Esophagus muscularis mucosa (tissue), 4 donors: ENCODE measurements around the gene C16orf90. TPM values are rescaled to one million over a fixed set of nuclear protein-coding genes. Genes with fewer than 3 reads are reported as not detected.

Source experiments
- DNase-seq: peaks from one replicate; pipeline ENCODE4 v3.0.0-alpha.2; 2017; ENCODE audit errors: extremely low spot score
- H3K27ac ChIP-seq, 4 donors: fragments of 200-600 bp; sonication (generic); replicated peaks in 1 of 4; 1 replicate in 3 of 4; 2 replicates in 1 of 4; pipeline ENCODE4 v1.5.1; 2016 to 2019; ENCODE audit warnings: mild to moderate bottlenecking in 1 of 4
- H3K27me3 ChIP-seq, 4 donors: fragments of 200-600 bp; sonication (generic); one replicate each; pipeline versions ENCODE4 v1.5.1 to v1.6.0; 2016 to 2019
- H3K36me3 ChIP-seq, 4 donors: fragments of 200-600 bp; sonication (generic); one replicate each; pipeline ENCODE4 v1.5.1; 2016 to 2019
- H3K4me1 ChIP-seq, 4 donors: fragments of 200-600 bp; sonication (generic); one replicate each; pipeline ENCODE4 v1.5.1; 2016 to 2019
- H3K4me3 ChIP-seq, 4 donors: fragments of 200-600 bp; sonication (generic); 1 replicate in 2 of 4; 2 replicates in 2 of 4; pipeline ENCODE4 v1.5.1; 2016 to 2019; ENCODE audit warnings: mild to moderate bottlenecking in 4 of 4, moderate library complexity in 1 of 4
- H3K9me3 ChIP-seq, 4 donors: fragments of 200-600 bp; sonication (generic); 1 replicate in 3 of 4; 2 replicates in 1 of 4; pipeline ENCODE4 v1.5.1; 2016 to 2019
- EP300 ChIP-seq: sonication (generic); formaldehyde crosslinking; IDR thresholded peaks from one replicate; pipeline ENCODE4 v1.6.1; 2017; ENCODE audit warnings: antibody characterized with exemption
- POLR2A ChIP-seq: fragments of 450-650 bp; IDR thresholded peaks from one replicate; pipeline ENCODE4 v1.6.1; 2017; ENCODE audit warnings: antibody characterized with exemption, moderate library complexity, mild to moderate bottlenecking, low read depth
- POLR2AphosphoS5 ChIP-seq, 2 donors: sonication (generic); formaldehyde crosslinking; IDR thresholded peaks; one replicate each; pipeline ENCODE4 v1.6.1; 2017; ENCODE audit warnings: antibody characterized with exemption in 2 of 2
- WGBS: methylation state at CpG from one replicate; pipeline ENCODE4 v1.1.5; 2018; 5-methylcytosine and 5-hydroxymethylcytosine counted together
- intact Hi-C: fragments of 100-400 bp; cut with DNase I; formaldehyde crosslinking; loops from one replicate; pipeline ENCODE4 v1.15.1; 2023
- total RNA-seq, 4 donors: library from RNA; depleted of rRNA; stranded (reverse); fragments of >200 nt; gene quantifications; one replicate each; pipeline versions ENCODE4 v1.1.0 to v1.2.1, GENCODE V29; 2016
- TF ChIP-seq, protein P1 (sequence below), 3 experiments: fragments of 200-600 bp in 2 of 3; fragments of 450-650 bp in 1 of 3; sonication (generic) in 2 of 3; IDR thresholded peaks; one replicate each; pipeline ENCODE4 v1.5.1; 2017 to 2019; ENCODE audit warnings: antibody characterized with exemption in 3 of 3, mild to moderate bottlenecking in 2 of 3, moderate library complexity in 1 of 3

C16orf90 gene
- total RNA-seq, 4 donors from 2014 or later: not detected

DNA sequence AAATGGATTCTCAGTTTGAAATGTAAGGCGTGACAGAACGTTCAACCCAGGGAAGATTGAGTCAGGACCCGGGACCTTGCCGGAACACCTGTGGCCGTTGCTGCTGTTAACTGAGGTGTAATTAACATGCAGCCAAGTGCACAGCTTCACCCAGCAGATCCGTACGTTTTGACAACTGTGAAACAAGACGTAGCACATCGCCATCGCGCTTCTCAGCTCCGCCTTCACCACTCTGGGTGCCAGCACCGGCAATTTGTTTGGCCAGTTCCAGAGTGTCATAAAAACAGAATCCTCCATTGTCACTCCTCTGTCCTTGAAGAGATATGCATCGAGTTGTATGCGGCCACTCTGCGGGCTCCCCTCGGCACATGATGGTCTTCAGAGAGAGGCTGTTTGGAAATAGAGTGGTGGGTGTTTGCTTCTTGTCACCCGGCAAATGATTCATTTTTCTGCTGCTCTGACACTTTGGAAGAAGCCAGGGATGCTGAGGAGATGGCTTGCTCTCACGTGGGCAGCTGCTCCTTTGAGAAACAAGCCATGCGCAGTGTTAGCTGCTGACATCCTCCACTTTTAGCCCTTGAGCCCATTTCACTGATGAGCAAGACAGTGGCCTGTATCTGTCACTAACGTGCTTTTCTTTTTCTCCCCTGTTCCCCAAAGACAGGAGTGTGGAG is 29.2 kb downstream of the C16orf90 start:
- Histone ChIP-seq H3K4me3 (no peak overlapping the region), H3K9me3 (no peaks in the 10 kb centered on the region), H3K27me3 (no peaks in the 10 kb centered on the region), H3K27ac (no peak overlapping the region), H3K36me3 (peaks cover 0 to 20% (median 13%) of the 10 kb centered on the region in 4 donors), H3K4me1 (peaks cover 53 to 84% (median 75%) of the 10 kb centered on the region in 4 donors)
- intact Hi-C loops: no loop called here
- TF ChIP-seq POLR2A (no peak), POLR2AphosphoS5 (IDR thresholded peaks at IDR 0.05) (no peak), EP300 (no peak)
- TF ChIP-seq, protein P1, sequence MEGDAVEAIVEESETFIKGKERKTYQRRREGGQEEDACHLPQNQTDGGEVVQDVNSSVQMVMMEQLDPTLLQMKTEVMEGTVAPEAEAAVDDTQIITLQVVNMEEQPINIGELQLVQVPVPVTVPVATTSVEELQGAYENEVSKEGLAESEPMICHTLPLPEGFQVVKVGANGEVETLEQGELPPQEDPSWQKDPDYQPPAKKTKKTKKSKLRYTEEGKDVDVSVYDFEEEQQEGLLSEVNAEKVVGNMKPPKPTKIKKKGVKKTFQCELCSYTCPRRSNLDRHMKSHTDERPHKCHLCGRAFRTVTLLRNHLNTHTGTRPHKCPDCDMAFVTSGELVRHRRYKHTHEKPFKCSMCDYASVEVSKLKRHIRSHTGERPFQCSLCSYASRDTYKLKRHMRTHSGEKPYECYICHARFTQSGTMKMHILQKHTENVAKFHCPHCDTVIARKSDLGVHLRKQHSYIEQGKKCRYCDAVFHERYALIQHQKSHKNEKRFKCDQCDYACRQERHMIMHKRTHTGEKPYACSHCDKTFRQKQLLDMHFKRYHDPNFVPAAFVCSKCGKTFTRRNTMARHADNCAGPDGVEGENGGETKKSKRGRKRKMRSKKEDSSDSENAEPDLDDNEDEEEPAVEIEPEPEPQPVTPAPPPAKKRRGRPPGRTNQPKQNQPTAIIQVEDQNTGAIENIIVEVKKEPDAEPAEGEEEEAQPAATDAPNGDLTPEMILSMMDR (IDR thresholded peaks at IDR 0.05): no peak
- 88% methylated on average over 19 of the region's 21 CpGs for WGBS
- DNase-seq: no peak

GRCh38 chr16:3465301-3465700 is 30.0 kb downstream of the C16orf90 start:
- TF ChIP-seq POLR2AphosphoS5 (IDR thresholded peaks at IDR 0.05) (no peak), EP300 (no peak), POLR2A (no peak)
- TF ChIP-seq, protein P1 (IDR thresholded peaks at IDR 0.05): no peak
- H3K9me3 ChIP-seq: no peaks in the 10 kb centered on the region
- WGBS: 91% methylated on average over 12 of the region's 12 CpGs
- peaks cover 0 to 20% (median 13%) of the 10 kb centered on the region in 4 donors for H3K36me3 ChIP-seq
- intact Hi-C loops: no loop called here
- H3K4me1 ChIP-seq: peaks cover 60 to 89% (median 76%) of the 10 kb centered on the region in 4 donors
- no peak overlapping the region for H3K4me3 ChIP-seq
- no peak for DNase-seq
- no peaks in the 10 kb centered on the region for H3K27me3 ChIP-seq
- H3K27ac ChIP-seq: no peak overlapping the region

- TF ChIP-seq EP300 (no peak), POLR2AphosphoS5 (IDR thresholded peaks at IDR 0.05) (no peak), POLR2A (no peak)
- TF ChIP-seq, protein P1 (IDR thresholded peaks at IDR 0.05): no peak
- Histone ChIP-seq H3K36me3 (peaks cover 0 to 9% (median 6%) of the 10 kb centered on the region in 4 donors), H3K27me3 (no peaks in the 10 kb centered on the region), H3K4me3 (no peak overlapping the region), H3K4me1 (peaks cover 65 to 80% (median 73%) of the 10 kb centered on the region in 4 donors), H3K27ac (no peak overlapping the region), H3K9me3 (no peaks in the 10 kb centered on the region)
- WGBS: 70% methylated on average over 8 of the region's 8 CpGs
- intact Hi-C loops: no loop called here
- DNase-seq: no peak
Measured at GRCh38 chr16:3461151-3461550, 34.1 kb downstream of the C16orf90 start.

GRCh38 chr16:3460585-3460984 is 34.7 kb downstream of the C16orf90 start:
- no peak for DNase-seq
- WGBS: 79% methylated on average over 8 of the region's 8 CpGs
- Histone ChIP-seq H3K27ac (no peak overlapping the region), H3K4me1 (peaks cover 64 to 83% (median 77%) of the 10 kb centered on the region in 4 donors), H3K9me3 (no peaks in the 10 kb centered on the region), H3K36me3 (peaks cover 0 to 4% (median 2%) of the 10 kb centered on the region in 4 donors), H3K4me3 (no peak overlapping the region), H3K27me3 (no peaks in the 10 kb centered on the region)
- no peak for TF ChIP-seq POLR2AphosphoS5 (IDR thresholded peaks at IDR 0.05)
- no peak for TF ChIP-seq EP300
- TF ChIP-seq POLR2A: no peak
- TF ChIP-seq, protein P1 (IDR thresholded peaks at IDR 0.05): no peak
- intact Hi-C loops: no loop called here
